Stomach (tissue), 9 donors: ENCODE measurements around the gene ACOX2. TPM values are rescaled to one million over a fixed set of nuclear protein-coding genes. Genes with fewer than 3 reads are reported as not detected.

ENCODE experiments used
- DNase-seq, 2 donors: peaks; one replicate each; pipeline versions ENCODE4 v3.0.0 to v3.0.0-alpha.2; 2013 to 2019
- H3K27ac ChIP-seq, 5 donors: fragments of 200-600 bp in 4 of 5; sonication (generic) in 4 of 5; one replicate each; pipeline ENCODE4 v1.5.1; 2013 to 2019; ENCODE audit warnings: mild to moderate bottlenecking in 1 of 5, moderate library complexity in 1 of 5
- H3K27me3 ChIP-seq, 3 donors: fragments of 200-600 bp; sonication (generic); one replicate each; pipeline ENCODE4 v1.5.1; 2017 to 2019; ENCODE audit warnings: mixed run types in 1 of 3
- H3K36me3 ChIP-seq, 4 donors: fragments of 200-600 bp; sonication (generic); 1 replicate in 3 of 4; 2 replicates in 1 of 4; pipeline ENCODE4 v1.5.1; 2016 to 2019
- H3K4me1 ChIP-seq, 4 donors: fragments of 200-600 bp; sonication (generic); one replicate each; pipeline ENCODE4 v1.5.1; 2016 to 2019
- H3K4me3 ChIP-seq, 4 donors: fragments of 200-600 bp; sonication (generic) in 3 of 4; one replicate each; pipeline ENCODE4 v1.5.1; 2016 to 2019; ENCODE audit warnings: mild to moderate bottlenecking in 1 of 4
- H3K9me3 ChIP-seq, 4 donors: fragments of 200-600 bp; sonication (generic); one replicate each; pipeline ENCODE4 v1.5.1; 2016 to 2019
- EP300 ChIP-seq: sonication (generic); formaldehyde crosslinking; IDR thresholded peaks from one replicate; pipeline ENCODE4 v1.6.1; 2017; ENCODE audit warnings: antibody characterized with exemption
- POLR2A ChIP-seq, 4 donors: fragments of 450-650 bp; IDR thresholded peaks; one replicate each; pipeline ENCODE4 v1.6.1; 2016; ENCODE audit warnings: antibody characterized with exemption in 4 of 4, control low read depth in 2 of 4, mild to moderate bottlenecking in 1 of 4, moderate library complexity in 1 of 4
- POLR2AphosphoS5 ChIP-seq, 3 donors: sonication (generic); formaldehyde crosslinking; IDR thresholded peaks; one replicate each; pipeline ENCODE4 v1.6.1; 2016; ENCODE audit warnings: antibody characterized with exemption in 3 of 3
- WGBS, 5 donors: extraction: QIAGEN DNeasy Blood & Tissue Kit in 3 of 5; methylation state at CpG; one replicate each; pipeline versions ENCODE4 v1.1.5 to v1.1.7; 2013 to 2018; 5-methylcytosine and 5-hydroxymethylcytosine counted together
- intact Hi-C: fragments of 100-400 bp; cut with DNase I; formaldehyde crosslinking; loops from one replicate; pipeline ENCODE4 v1.15.1; 2023; ENCODE audit warnings: low total_unique reads
- polyA plus RNA-seq, 3 donors: library from polyadenylated mRNA; stranded (reverse); fragments of 200-250 nt; gene quantifications; one replicate each; pipeline ENCODE4 v1.2.3, GENCODE V29; 2013
- total RNA-seq, 5 donors: library from RNA; depleted of rRNA; stranded (reverse); fragments of >200 nt; gene quantifications; one replicate each; pipeline versions ENCODE4 v1.1.0 to v1.2.3, GENCODE V29; 2014 to 2016
- TF ChIP-seq, protein P1 (sequence below), 7 experiments: fragments of 450-650 bp in 4 of 7; fragments of 200-600 bp in 3 of 7; sonication (generic) in 3 of 7; IDR thresholded peaks; one replicate each; pipeline ENCODE4 v1.5.1; 2016 to 2019; ENCODE audit warnings: antibody characterized with exemption in 7 of 7, control low read depth in 2 of 7, mild to moderate bottlenecking in 1 of 7
- donor health status: healthy with polysubstance abuse.
- donor health status: Bipolar disorder and iron deficiency.
- donor health status: healthy.

ACOX2 gene
- total and polyA plus RNA-seq, 8 donors, result 1.6 to 22.2 (median 7.5) TPM; not detected in 1

DNA sequence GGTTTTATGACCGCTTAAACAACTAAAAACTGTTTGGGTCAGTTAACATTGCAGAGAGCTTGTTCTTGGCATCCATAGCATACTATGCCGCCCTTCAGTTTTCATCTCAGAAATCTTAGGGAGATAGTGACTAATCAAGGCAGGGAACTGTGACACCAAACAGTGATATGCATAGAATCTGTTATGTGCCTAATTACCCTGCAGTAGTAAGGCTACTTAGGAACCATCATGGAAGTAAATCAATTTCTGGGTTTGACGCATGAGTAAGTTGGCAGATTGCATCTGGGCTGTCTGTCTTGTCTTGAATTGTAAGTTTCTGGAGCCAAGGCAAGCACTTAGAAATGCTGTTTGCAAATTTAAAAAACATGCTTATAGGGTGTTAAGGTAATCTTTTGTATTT is 22.6 kb downstream of the ACOX2 start:
- 89 to 96% (median 94%) methylated on average over 3 of the region's 3 CpGs for WGBS, 5 donors
- DNase-seq, result no peak
- intact Hi-C loops, result no loop called here

DNA sequence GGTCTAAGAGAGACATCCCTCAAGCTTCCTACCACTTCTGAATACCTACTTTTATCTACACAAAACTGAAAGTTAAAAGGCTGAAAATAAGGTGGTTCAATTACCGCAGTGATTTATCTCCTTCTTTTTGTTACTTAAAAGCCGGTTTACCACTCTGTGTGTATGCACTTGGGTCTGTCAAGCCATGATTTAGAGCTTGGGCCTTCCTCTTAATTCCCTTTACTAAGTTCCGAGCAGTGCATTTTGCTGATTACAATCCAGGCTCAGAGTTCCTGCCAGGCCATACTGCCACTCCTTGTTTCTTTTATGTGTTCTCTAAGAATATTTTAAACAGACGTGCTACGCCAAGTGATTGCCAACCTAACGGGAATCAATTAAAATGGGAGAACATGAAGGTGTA is 28.6 kb downstream of the ACOX2 start:
- no peak for DNase-seq
- no peaks in the 10 kb centered on the region for H3K9me3 ChIP-seq
- 66 to 74% (median 70%) methylated on average over 6 of the region's 6 CpGs for WGBS, 5 donors
- TF ChIP-seq POLR2AphosphoS5 (IDR thresholded peaks at IDR 0.05), result no peak
- TF ChIP-seq, protein P1, sequence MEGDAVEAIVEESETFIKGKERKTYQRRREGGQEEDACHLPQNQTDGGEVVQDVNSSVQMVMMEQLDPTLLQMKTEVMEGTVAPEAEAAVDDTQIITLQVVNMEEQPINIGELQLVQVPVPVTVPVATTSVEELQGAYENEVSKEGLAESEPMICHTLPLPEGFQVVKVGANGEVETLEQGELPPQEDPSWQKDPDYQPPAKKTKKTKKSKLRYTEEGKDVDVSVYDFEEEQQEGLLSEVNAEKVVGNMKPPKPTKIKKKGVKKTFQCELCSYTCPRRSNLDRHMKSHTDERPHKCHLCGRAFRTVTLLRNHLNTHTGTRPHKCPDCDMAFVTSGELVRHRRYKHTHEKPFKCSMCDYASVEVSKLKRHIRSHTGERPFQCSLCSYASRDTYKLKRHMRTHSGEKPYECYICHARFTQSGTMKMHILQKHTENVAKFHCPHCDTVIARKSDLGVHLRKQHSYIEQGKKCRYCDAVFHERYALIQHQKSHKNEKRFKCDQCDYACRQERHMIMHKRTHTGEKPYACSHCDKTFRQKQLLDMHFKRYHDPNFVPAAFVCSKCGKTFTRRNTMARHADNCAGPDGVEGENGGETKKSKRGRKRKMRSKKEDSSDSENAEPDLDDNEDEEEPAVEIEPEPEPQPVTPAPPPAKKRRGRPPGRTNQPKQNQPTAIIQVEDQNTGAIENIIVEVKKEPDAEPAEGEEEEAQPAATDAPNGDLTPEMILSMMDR (IDR thresholded peaks at IDR 0.05), result no peak
- intact Hi-C loops, result no loop called here
- H3K36me3 ChIP-seq, result peaks cover 0 to 46% (median 30%) of the 10 kb centered on the region in 4 donors
- peaks cover 0 to 6% (median under 1%) of the 10 kb centered on the region in 4 donors for H3K4me1 ChIP-seq
- H3K27ac ChIP-seq, result no peak overlapping the region
- no peaks in the 10 kb centered on the region for H3K27me3 ChIP-seq
- H3K4me3 ChIP-seq, result no peak overlapping the region

More for the DNA sequence above, 22.6 kb downstream of the ACOX2 start:
- H3K27me3 ChIP-seq, result no peaks in the 10 kb centered on the region
- TF ChIP-seq POLR2A (IDR thresholded peaks at IDR 0.05), result no peak
- no peak for TF ChIP-seq POLR2AphosphoS5 (IDR thresholded peaks at IDR 0.05)
- TF ChIP-seq EP300, result no peak
- TF ChIP-seq, protein P1 (IDR thresholded peaks at IDR 0.05), result no peak
- no peaks in the 10 kb centered on the region for H3K4me1 ChIP-seq
- no peak overlapping the region for H3K4me3 ChIP-seq
- H3K27ac ChIP-seq, result no peak overlapping the region
- no peaks in the 10 kb centered on the region for H3K9me3 ChIP-seq
- peaks cover 2 to 74% (median 47%) of the 10 kb centered on the region in 4 donors for H3K36me3 ChIP-seq

DNA sequence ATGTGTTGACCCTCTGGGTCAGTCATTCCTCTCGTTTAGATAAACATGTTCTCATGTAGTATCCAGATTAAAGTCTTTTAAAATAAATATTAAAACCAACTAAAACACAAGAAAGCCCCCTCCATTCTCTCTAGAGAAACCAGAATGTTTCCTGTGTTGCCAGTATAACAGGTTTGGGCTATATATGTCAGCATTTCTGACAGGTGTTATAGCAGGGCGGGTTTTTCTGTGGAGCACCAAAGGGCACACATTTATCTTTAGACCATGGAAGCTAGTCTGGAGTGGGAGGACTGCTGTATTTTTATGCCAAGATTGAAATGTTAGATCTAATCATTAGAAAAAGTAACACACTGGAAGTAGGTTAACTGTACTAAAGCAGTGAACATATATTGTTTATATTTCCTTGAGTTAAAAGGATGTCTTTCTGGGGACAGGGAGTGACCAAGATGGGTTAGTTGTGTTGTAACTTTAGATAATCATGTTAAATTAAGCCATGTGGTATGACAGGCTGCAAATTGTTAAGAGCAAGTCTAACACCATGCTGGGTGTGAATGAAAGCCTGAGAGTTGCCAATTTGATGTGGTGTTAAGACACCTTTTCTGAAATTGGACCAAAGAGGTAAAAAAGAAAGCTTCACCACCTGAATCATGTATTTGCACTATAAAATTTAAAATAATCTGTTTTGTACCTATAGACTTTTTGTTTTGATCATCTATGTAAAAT is 29.5 kb downstream of the ACOX2 start:
- no peaks in the 10 kb centered on the region for H3K27me3 ChIP-seq
- no peak for TF ChIP-seq POLR2AphosphoS5 (IDR thresholded peaks at IDR 0.05)
- TF ChIP-seq EP300, result no peak
- TF ChIP-seq, protein P1 (IDR thresholded peaks at IDR 0.05), result no peak
- no peak for TF ChIP-seq POLR2A (IDR thresholded peaks at IDR 0.05)
- no peak overlapping the region for H3K4me3 ChIP-seq
- DNase-seq, result peak in 1 of 2 donors; percentile 41
- H3K36me3 ChIP-seq, result peaks cover 0 to 41% (median 23%) of the 10 kb centered on the region in 4 donors
- no peaks in the 10 kb centered on the region for H3K9me3 ChIP-seq
- no peak overlapping the region for H3K27ac ChIP-seq
- peaks cover 0 to 11% (median 3%) of the 10 kb centered on the region in 4 donors for H3K4me1 ChIP-seq
- intact Hi-C loops, result no loop called here
- WGBS, 5 donors, result 41 to 55% (median 46%) methylated on average over 2 of the region's 2 CpGs

DNA sequence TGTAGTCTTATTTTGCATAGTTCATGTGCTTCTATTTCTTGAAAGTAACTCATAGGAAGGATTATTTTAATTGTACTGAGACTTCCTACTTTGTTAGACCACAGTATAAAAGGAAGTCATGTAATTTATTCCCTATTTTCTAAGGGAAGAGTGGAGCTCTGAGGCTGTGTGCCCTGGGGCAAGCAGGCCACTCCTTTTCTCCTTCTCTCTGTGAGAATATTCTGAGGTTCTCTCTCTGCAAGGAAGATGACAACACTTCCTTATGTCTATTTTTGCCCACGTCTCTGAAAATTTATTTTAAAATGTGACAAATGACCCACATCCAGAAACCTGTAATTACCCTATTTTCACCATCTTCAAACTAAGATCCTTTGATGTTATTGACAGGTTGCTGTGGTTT is 34.1 kb downstream of the ACOX2 start:
- TF ChIP-seq POLR2AphosphoS5 (IDR thresholded peaks at IDR 0.05) (no peak), POLR2A (IDR thresholded peaks at IDR 0.05) (no peak), EP300 (no peak)
- TF ChIP-seq, protein P1 (IDR thresholded peaks at IDR 0.05), result no peak
- no peak overlapping the region for H3K27ac ChIP-seq

More for the DNA sequence above, 34.1 kb downstream of the ACOX2 start:
- Histone ChIP-seq H3K4me3 (no peak overlapping the region), H3K9me3 (no peaks in the 10 kb centered on the region), H3K4me1 (peaks cover 0 to 13% (median 3%) of the 10 kb centered on the region in 4 donors), H3K27me3 (no peaks in the 10 kb centered on the region), H3K36me3 (peaks cover 0 to 41% (median 25%) of the 10 kb centered on the region in 4 donors)
- intact Hi-C loops, result no loop called here
- DNase-seq, result no peak
- whole genome bisulfite sequencing, 5 donors, result 41 to 60% (median 57%) methylated on average over 1 of the region's 1 CpG
